ENCODE data around the gene AHI1. TPM values are rescaled to one million over a fixed set of nuclear protein-coding genes. Genes with fewer than 3 reads are reported as not detected.
"Not testable (repeated sequence)": the region's sequence is repeated elsewhere in the genome, so short reads cannot be mapped to it uniquely, and the experiment has no call there.

The AHI1 gene
- total RNA-seq, 1 experiment from 2014 or later: 12.4 TPM

- no peaks in the 10 kb centered on the region for H3K9me3 ChIP-seq (replicated peaks)
- no peak overlapping the region for H3K4me3 ChIP-seq
- no peak overlapping the region for H3K27ac ChIP-seq
- H3K27me3 ChIP-seq (replicated peaks): no peaks in the 10 kb centered on the region
- H3K36me3 ChIP-seq: no peaks in the 10 kb centered on the region
- DNase-seq (ENCODE audit: low read depth in 1 of 2, low spot score in 2 of 2): no peak
- H3K4me1 ChIP-seq (replicated peaks): no peaks in the 10 kb centered on the region
Observed at GRCh38 chr6:135344526-135344925, 153.0 kb downstream of the AHI1 start.

GRCh38 chr6:135339920-135340319 lies 157.6 kb downstream of the AHI1 start:
- H3K4me1 ChIP-seq (replicated peaks); H3K9me3 ChIP-seq (replicated peaks); H3K36me3 ChIP-seq; H3K27ac ChIP-seq; H3K27me3 ChIP-seq (replicated peaks); DNase-seq (ENCODE audit: low read depth in 1 of 2, low spot score in 2 of 2); H3K4me3 ChIP-seq: not testable (repeated sequence)

- Histone ChIP-seq H3K9me3 (replicated peaks) (no peaks in the 10 kb centered on the region), H3K27me3 (replicated peaks) (no peaks in the 10 kb centered on the region), H3K4me1 (replicated peaks) (no peaks in the 10 kb centered on the region), H3K36me3 (no peaks in the 10 kb centered on the region), H3K27ac (no peak overlapping the region), H3K4me3 (no peak overlapping the region)
- no peak for DNase-seq (ENCODE audit: low read depth in 1 of 2, low spot score in 2 of 2)
Observed at GRCh38 chr6:135334169-135334568, 163.4 kb downstream of the AHI1 start.

- no peaks in the 10 kb centered on the region for H3K4me1 ChIP-seq (replicated peaks)
- no peaks in the 10 kb centered on the region for H3K36me3 ChIP-seq
- H3K27ac ChIP-seq: no peak overlapping the region
- H3K4me3 ChIP-seq: no peak overlapping the region
- H3K27me3 ChIP-seq (replicated peaks): no peaks in the 10 kb centered on the region
- DNase-seq (ENCODE audit: low read depth in 1 of 2, low spot score in 2 of 2): no peak
- H3K9me3 ChIP-seq (replicated peaks): no peaks in the 10 kb centered on the region
Observed at GRCh38 chr6:135331002-135331401, 166.5 kb downstream of the AHI1 start.

GRCh38 chr6:135329851-135330803 lies 167.4 kb downstream of the AHI1 start:
- Histone ChIP-seq H3K9me3 (replicated peaks) (no peaks in the 10 kb centered on the region), H3K27ac (no peak overlapping the region), H3K4me1 (replicated peaks) (no peaks in the 10 kb centered on the region), H3K36me3 (no peaks in the 10 kb centered on the region), H3K4me3 (no peak overlapping the region), H3K27me3 (replicated peaks) (no peaks in the 10 kb centered on the region)
- no peak for DNase-seq (ENCODE audit: low read depth in 1 of 2, low spot score in 2 of 2)

GRCh38 chr6:135328136-135328535 lies 169.4 kb downstream of the AHI1 start:
- no peak overlapping the region for H3K4me3 ChIP-seq
- H3K27ac ChIP-seq: no peak overlapping the region
- no peaks in the 10 kb centered on the region for H3K36me3 ChIP-seq
- no peaks in the 10 kb centered on the region for H3K4me1 ChIP-seq (replicated peaks)
- H3K9me3 ChIP-seq (replicated peaks): no peaks in the 10 kb centered on the region
- DNase-seq (ENCODE audit: low read depth in 1 of 2, low spot score in 2 of 2): no peak
- H3K27me3 ChIP-seq (replicated peaks): no peaks in the 10 kb centered on the region

- no peak overlapping the region for H3K4me3 ChIP-seq
- no peaks in the 10 kb centered on the region for H3K4me1 ChIP-seq (replicated peaks)
- H3K27me3 ChIP-seq (replicated peaks): no peaks in the 10 kb centered on the region
- no peak for DNase-seq (ENCODE audit: low read depth in 1 of 2, low spot score in 2 of 2)
- no peak overlapping the region for H3K27ac ChIP-seq
- no peaks in the 10 kb centered on the region for H3K9me3 ChIP-seq (replicated peaks)
- H3K36me3 ChIP-seq: no peaks in the 10 kb centered on the region
Observed at GRCh38 chr6:135325624-135326424, 171.7 kb downstream of the AHI1 start.

GRCh38 chr6:135324531-135324930 lies 173.0 kb downstream of the AHI1 start:
- Histone ChIP-seq H3K9me3 (replicated peaks) (no peaks in the 10 kb centered on the region), H3K27me3 (replicated peaks) (no peaks in the 10 kb centered on the region), H3K36me3 (no peaks in the 10 kb centered on the region), H3K4me3 (no peak overlapping the region), H3K27ac (no peak overlapping the region), H3K4me1 (replicated peaks) (no peaks in the 10 kb centered on the region)
- no peak for DNase-seq (ENCODE audit: low read depth in 1 of 2, low spot score in 2 of 2)

GRCh38 chr6:135323979-135324378 lies 173.6 kb downstream of the AHI1 start:
- Histone ChIP-seq H3K4me1 (replicated peaks) (no peaks in the 10 kb centered on the region), H3K27ac (no peak overlapping the region), H3K27me3 (replicated peaks) (no peaks in the 10 kb centered on the region), H3K4me3 (no peak overlapping the region), H3K36me3 (no peaks in the 10 kb centered on the region), H3K9me3 (replicated peaks) (no peaks in the 10 kb centered on the region)
- no peak for DNase-seq (ENCODE audit: low read depth in 1 of 2, low spot score in 2 of 2)

- Histone ChIP-seq H3K36me3 (no peaks in the 10 kb centered on the region), H3K4me1 (replicated peaks) (no peaks in the 10 kb centered on the region), H3K27ac (no peak overlapping the region), H3K27me3 (replicated peaks) (no peaks in the 10 kb centered on the region), H3K9me3 (replicated peaks) (no peaks in the 10 kb centered on the region), H3K4me3 (no peak overlapping the region)
- no peak for DNase-seq (ENCODE audit: low read depth in 1 of 2, low spot score in 2 of 2)
Observed at GRCh38 chr6:135323202-135323668, 174.3 kb downstream of the AHI1 start.

- Histone ChIP-seq H3K36me3 (no peaks in the 10 kb centered on the region), H3K27me3 (replicated peaks) (no peaks in the 10 kb centered on the region), H3K9me3 (replicated peaks) (no peaks in the 10 kb centered on the region), H3K27ac (no peak overlapping the region), H3K4me3 (no peak overlapping the region), H3K4me1 (replicated peaks) (no peaks in the 10 kb centered on the region)
- DNase-seq (ENCODE audit: low read depth in 1 of 2, low spot score in 2 of 2): no peak
Observed at GRCh38 chr6:135322427-135323201, 174.9 kb downstream of the AHI1 start.

GRCh38 chr6:135320721-135321621 lies 176.6 kb downstream of the AHI1 start:
- no peaks in the 10 kb centered on the region for H3K4me1 ChIP-seq (replicated peaks)
- no peaks in the 10 kb centered on the region for H3K27me3 ChIP-seq (replicated peaks)
- DNase-seq (ENCODE audit: low read depth in 1 of 2, low spot score in 2 of 2): no peak
- H3K4me3 ChIP-seq: no peak overlapping the region
- no peak overlapping the region for H3K27ac ChIP-seq
- H3K9me3 ChIP-seq (replicated peaks): no peaks in the 10 kb centered on the region
- no peaks in the 10 kb centered on the region for H3K36me3 ChIP-seq

GRCh38 chr6:135319819-135320218 lies 177.7 kb downstream of the AHI1 start:
- DNase-seq (ENCODE audit: low read depth in 1 of 2, low spot score in 2 of 2): no peak
- H3K27ac ChIP-seq: no peak overlapping the region
- no peaks in the 10 kb centered on the region for H3K27me3 ChIP-seq (replicated peaks)
- H3K4me1 ChIP-seq (replicated peaks): no peaks in the 10 kb centered on the region
- H3K36me3 ChIP-seq: no peaks in the 10 kb centered on the region
- no peaks in the 10 kb centered on the region for H3K9me3 ChIP-seq (replicated peaks)
- H3K4me3 ChIP-seq: no peak overlapping the region
